GM10847 (cell line): ENCODE results near the gene C1orf146.

Experiments used
- POLR2A ChIP-seq: IDR thresholded peaks from 2 replicates; pipeline ENCODE4 v1.6.1; 2011; ENCODE audit not compliant: insufficient read length; ENCODE audit errors: extremely low read depth

The C1orf146 gene, protein sequence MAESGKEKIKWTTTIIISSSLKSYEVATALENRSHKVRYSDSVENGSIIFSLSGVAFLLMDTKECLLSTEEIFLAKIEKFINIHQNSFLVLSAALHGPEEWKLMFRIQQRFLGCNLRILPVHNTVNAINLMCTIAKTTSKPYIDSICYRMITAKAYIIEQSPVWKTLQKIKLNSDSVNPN

DNA sequence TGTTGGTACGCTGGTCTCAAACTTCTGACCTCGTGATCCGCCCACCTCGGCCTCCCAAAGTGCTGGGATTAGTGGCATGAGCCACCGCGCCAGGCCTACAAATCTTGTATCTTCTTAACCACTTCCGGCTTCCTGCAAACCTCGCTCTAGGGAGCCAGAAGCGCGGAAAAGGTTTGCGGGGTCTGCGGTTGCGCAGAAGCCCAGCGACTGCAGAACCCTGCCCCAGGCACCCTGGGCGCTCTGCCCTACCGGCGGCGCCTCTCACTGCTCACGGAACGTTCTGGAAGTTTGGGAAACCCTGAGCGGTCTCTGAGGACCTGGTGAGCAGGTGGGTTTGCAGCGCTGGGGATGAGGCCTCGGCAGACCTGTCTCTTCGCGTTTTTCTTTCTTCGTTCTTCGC lies at the start of gene C1orf146:
C1orf146 (plus strand) TSS at position 195 of the 400 bp plus-strand sequence. CDS start 13,506 bp downstream, outside the sequence.
- TF ChIP-seq POLR2A, result no peak

DNA sequence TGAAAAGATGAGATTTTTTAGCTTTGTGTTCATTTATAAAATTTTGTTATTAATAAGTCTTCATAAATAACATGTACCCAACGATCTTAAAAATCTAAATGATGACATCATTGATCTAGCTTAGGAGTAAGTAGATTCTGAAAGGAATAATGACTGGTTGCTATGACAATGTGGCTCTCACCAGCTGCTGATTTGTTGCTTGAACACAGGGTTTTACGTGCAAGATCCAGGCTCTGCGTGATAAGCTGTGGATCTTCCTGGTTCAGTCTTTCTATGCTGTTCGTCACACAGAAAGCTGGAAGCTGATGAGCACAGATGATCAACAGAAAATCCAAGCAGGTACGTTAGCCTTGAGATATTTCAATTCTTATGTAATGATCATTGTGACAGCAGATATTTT lies 49.1 kb upstream of the C1orf146 start:
- no peak for TF ChIP-seq POLR2A

DNA sequence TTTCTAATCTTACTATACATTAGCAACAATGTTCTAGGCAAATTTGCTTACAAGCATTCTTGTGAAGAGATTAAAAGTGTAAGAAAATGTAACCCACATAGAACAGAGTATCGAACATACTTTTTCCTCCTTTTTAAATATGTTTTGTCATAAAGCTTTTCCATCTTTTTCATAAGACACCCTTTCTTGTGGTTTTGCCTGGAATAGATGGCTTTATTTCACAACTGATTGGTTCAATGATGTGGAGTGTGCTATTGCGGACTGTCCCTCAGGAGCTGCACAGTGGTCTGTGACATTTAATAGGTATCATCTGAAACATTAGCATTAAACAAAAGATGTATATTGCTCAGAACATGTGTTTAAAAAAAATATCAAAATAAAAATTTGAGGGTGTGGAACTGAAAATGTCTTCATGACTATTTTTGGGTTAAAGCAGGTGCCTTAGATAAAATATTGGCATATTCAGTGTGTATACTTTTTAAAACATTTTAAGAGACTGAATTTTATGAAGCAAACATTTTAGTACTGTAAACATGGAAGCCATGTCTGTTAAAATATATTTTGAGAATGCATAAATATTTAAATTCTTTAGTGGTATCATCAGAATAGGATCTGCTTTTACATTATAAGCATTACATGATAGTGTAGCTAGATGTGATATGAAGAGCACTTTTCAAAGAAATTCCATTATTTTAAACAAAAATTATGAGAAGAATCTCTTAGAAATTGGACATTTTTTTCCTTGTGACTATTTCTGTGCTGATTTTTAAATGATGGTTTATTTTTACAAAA lies 48.3 kb upstream of the C1orf146 start:
- TF ChIP-seq POLR2A, result no peak

DNA sequence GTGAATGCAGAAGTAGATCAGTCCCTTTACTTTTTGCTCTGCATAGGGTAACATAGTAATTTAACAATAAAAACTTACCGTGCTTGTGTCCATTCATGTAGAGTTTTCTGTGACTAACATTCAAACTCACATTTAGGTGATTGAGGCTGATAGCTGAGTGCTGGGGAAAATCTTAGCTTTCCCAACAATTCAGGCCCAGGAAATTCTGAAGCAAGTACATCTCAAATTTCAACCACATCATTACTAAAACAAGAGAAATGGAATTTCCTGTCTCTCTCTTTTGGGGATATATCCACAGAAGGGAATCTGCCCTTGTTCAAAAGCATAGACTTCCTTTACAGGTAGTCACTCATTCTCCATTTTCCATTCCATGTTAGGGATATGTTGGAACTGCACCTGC lies 33.1 kb upstream of the C1orf146 start:
- no peak for TF ChIP-seq POLR2A

DNA sequence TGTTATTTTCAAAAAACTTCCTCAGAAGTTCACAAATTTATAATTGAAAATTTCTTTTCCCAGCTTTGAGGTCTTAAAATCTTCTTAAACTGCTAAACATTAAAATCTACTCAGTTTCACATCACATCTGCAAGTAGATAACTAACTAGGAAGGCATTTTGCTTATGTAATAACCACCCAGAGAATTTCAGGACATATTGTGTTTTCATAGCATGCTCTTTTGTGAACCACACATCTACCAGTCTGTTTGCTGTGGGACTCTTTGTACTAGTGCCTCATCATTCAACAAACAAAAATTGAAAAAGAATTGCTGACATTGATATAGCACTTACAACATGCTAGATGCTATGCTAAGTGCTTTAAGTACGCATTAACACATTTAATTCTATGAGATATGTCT lies 31.6 kb upstream of the C1orf146 start:
- TF ChIP-seq POLR2A, result no peak

DNA sequence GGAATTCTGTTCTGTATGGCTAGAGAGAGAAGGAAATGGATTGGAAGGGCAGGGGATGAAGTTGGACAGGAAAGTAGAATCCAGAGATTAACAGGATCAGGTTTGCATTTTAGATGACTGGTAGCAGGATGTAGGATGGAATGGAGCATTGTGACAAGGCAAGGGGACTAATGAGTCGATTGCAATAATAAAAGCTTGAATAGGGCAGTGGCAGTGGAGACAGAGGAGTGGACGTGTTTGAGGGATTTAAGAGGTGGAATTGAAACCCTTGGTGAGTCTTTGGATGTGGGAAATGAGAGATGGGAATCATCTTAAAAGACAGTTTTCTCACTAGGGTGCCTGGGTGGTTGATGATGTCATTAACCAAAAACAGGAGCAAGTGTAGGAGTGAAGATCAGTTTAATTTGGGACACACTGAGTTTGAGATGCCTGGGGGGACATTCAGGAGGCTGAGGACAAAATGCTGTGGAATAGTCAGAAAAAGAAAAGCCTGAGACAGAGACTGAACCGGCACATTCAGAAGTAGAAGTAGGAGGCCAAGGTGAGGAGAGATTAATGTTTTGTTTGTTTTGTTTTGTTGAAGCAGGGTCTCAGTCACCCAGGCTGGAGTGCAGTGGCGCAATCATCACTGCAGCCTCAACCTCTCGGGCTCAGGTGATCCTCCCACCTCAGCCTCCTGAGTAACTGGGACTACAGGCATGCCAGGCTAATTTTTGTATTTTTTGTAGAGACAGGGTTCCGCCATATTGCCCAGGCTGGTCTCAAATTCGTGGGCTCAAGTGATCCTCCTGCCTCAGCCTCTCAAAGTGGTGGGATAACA lies 29.1 kb upstream of the C1orf146 start:
- TF ChIP-seq POLR2A, result no peak

DNA sequence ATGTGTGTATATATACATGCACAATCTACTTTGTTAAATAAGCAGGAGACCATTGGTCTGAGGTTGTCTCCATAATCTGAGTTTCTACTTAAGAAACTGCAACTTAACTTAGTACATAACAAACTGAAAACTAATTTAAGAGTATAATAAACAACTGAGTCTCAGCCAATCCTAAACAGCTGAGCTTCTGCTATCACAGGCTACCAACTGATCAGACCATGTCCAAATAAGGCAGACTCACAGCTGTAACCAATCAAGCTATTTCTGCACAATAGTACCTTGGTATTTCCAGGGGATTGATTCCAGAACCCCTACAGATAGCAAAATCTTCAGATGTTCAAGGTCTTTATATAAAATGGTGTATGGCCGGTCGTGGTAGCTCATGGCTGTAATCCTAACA lies 26.0 kb upstream of the C1orf146 start:
- no peak for TF ChIP-seq POLR2A

DNA sequence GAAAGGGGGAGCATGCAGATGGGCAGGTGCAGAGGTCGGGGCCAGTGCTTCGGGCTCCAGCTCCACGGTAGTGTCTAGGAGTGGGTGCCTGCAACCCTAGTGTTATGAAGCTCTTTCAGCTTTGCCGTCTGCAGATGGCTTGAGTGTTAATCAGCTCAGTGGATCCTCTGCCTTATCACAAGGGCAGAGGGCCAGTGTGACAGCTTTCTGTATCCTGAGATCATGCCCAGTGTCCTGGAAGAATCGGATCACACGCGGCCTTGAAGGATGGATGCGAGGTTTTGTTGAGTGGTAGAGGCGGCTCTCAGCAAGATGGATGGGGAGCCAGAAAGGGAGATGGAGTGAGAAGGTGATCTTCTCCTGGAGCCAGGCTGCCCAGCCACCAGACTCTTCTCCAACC lies 25.5 kb upstream of the C1orf146 start:
- no peak for TF ChIP-seq POLR2A

DNA sequence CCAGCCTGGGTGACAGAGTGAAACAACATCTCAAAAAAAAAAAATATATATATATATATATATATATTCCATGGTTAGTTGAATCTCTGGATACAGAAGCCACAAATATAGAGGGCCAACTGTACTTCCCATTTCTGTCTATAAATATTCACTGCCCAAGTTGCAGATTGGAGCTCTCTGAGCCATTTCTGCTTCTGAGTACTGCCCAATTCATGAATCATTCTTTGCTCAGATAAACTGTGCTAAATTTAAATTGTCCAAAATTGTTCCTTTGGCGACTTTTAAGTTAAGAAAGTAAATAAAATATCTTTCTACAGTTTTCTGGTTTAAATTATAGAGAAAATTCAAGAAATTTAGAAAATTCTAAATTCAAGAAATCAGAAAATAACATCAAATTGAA lies 23.2 kb upstream of the C1orf146 start:
- TF ChIP-seq POLR2A, result no peak

DNA sequence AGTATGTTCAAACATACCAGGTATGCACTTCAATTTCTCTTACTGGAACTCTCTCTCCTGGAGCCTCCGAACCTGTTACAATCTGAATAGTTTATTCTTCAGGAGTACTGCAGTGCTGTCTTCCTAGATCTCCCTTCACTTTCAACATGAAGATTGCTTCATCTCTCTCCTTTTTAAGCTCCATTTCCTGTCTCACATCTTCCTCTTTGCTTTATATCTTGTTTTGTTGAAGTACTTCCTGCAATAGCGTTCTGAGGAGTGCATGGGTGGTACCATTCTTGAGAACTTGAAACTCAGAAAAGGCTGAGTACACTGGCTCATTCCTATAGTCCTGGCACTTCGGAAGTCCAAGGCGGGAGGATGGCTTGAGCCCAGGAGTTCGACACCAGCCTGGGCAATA lies 15.7 kb upstream of the C1orf146 start:
- no peak for TF ChIP-seq POLR2A

DNA sequence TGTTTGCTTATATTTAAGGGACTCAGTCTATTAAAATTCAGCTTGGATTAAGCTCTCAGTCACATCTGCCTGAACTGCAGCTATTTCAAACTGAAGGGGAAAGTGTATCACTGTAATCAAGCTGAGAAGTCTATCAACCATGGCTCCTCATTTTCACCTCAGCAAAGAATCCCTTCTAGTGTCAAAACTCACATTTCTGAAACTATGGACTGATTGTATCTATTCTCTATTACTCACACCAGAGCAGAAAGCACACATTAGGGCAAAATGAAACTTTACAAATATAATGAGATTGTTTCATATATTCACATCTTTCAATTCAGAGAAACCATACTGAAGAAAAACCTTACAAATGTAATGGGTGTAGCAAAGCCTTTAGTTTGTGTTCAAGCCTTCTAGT lies 14.6 kb upstream of the C1orf146 start:
- TF ChIP-seq POLR2A, result no peak

DNA sequence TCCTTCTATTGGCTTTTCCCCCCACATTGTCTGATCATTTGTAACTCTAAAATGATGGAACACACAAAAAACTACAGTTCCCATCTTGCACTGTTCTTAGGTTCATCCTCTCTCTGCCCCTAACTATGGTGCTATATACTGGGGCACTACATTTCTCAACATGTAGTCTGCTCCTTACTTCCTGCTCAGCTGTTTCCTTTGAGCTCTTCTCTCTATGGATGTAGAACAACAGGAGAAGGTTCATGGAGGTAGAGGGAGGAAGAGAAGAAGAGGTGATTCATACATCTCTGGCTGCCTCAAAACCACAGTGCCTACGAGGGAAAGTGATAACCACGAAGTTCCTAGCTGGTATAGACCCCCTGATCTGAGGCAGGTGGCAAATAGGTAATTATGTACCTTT lies 7.0 kb upstream of the C1orf146 start:
- TF ChIP-seq POLR2A, result no peak

DNA sequence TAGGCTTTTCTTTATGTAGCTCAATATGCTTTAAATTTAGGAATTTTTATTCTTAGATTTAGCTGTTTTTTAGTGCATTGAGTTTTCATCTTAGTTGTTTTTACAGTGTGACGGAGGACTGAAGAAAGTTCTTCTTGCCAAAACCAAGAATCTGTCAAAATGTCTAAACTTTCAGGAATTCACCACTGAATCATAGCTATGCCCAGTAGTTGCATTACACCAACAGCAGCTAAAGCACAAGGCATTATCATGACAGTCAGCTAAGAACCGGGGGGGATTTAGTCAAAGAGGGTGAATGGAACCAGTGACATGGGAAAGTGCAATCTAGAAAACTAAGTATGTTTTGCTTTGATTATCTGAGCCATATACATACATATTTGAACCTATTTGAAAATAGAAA lies 6.5 kb upstream of the C1orf146 start:
- no peak for TF ChIP-seq POLR2A

DNA sequence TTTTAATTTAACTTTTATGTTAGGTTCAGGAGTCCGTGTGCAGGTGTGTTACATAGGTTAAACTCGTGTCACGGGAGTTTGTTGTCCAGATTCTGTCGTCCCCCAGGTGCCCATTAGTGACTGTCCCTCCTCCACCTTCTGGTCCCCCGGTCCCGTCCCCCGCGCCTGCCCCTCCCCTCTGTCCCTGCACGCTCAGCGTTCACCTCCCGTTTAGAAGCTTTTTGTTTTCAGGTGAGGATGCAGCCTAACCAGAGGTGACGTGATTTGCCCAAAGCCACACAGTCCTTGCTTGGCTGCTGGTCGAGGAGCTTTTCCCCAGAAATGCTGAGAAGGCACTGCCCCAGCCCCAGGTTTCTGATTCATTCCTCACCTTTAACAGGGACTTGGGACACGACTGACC lies 844 bp downstream of the C1orf146 start:
- TF ChIP-seq POLR2A, result no peak

DNA sequence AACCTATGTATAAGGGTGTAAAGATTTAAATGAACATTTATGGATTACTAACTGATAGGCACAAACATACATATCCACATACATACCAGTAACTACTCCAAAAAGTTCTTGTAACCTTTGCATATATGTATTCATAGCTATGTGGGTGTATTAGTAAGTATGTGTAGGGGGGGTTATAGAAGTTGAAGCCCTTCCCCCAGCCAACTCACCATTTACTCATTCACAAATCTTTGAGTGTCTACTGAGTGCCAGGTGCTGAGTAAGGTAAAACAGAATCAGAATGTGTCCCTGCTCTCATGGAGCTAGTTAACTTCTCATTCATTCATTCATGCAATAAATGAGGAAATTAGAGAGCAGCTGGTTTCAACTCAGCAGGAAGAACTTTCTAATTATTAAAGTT lies 1.3 kb downstream of the C1orf146 start:
- no peak for TF ChIP-seq POLR2A

DNA sequence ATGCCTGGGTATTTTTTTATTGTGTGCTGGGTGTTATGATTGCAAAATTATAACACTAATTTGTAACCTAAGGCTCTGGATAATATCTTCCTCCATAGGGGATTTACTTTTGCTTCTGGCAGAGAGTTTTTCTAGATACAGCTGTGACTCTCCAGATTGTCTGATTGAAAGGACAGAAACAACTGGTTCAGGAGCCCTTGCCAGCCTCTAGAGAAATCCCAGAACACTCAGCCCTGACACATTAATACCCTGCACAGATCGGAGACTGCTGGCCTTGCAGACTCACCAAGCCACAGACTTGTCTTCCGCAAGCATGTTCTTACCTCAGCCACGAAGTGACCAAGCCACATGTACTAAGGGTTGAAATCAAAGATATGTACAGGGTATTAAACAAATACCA lies 10.7 kb downstream of the C1orf146 start:
- TF ChIP-seq POLR2A, result no peak
